Stimulated activated CD8-positive, alpha-beta memory T cell treated with anti-CD3 and anti-CD28 coated beads, Interleukin-7, amount 100 ng/mL, for 1 hour (primary cell): ENCODE measurements around the gene UBD.

Source experiments
- DNase-seq, 2 donors: peaks; one replicate each; pipeline ENCODE4 v3.0.0-alpha.2; 2020; ENCODE audit warnings: low read depth in 2 of 2

UBD gene

GRCh38 chr6:29561606-29562181 lies 2.2 kb upstream of the UBD start:
- DNase-seq: no peak

- no peak for DNase-seq
Observed at GRCh38 chr6:29561091-29561490, 1.6 kb upstream of the UBD start.

GRCh38 chr6:29558439-29559079 lies 973 bp downstream of the UBD start:
- no peak for DNase-seq

GRCh38 chr6:29557320-29557719 lies 2.2 kb downstream of the UBD start:
- no peak for DNase-seq

- no peak for DNase-seq
Observed at GRCh38 chr6:29554764-29555163, 4.8 kb downstream of the UBD start.

- DNase-seq: no peak
Observed at GRCh38 chr6:29553268-29554057, 6.1 kb downstream of the UBD start.

- no peak for DNase-seq
Observed at GRCh38 chr6:29552512-29553051, 7.0 kb downstream of the UBD start.

- DNase-seq: no peak
Observed at GRCh38 chr6:29547573-29547972, 12.0 kb downstream of the UBD start.

- no peak for DNase-seq
Observed at GRCh38 chr6:29537714-29538403, 21.7 kb downstream of the UBD start.

- DNase-seq: no peak
Observed at GRCh38 chr6:29532320-29532951, 27.1 kb downstream of the UBD start.

- no peak for DNase-seq
Observed at GRCh38 chr6:29531668-29532067, 27.9 kb downstream of the UBD start.

GRCh38 chr6:29530671-29531310 lies 28.7 kb downstream of the UBD start:
- no peak for DNase-seq

- no peak for DNase-seq
Observed at GRCh38 chr6:29529956-29530355, 29.6 kb downstream of the UBD start.

- no peak for DNase-seq
Observed at GRCh38 chr6:29528988-29529560, 30.5 kb downstream of the UBD start.

- DNase-seq: no peak
Observed at GRCh38 chr6:29528300-29528931, 31.1 kb downstream of the UBD start.

GRCh38 chr6:29527564-29527963 lies 32.0 kb downstream of the UBD start:
- DNase-seq: no peak

GRCh38 chr6:29527126-29527525 lies 32.4 kb downstream of the UBD start:
- DNase-seq: no peak

- no peak for DNase-seq
Observed at GRCh38 chr6:29525311-29525639, 34.3 kb downstream of the UBD start.

GRCh38 chr6:29524444-29525310 lies 34.9 kb downstream of the UBD start:
- DNase-seq: no peak

- no peak for DNase-seq
Observed at GRCh38 chr6:29524044-29524443, 35.5 kb downstream of the UBD start.
